NCI-H146 treated with DMSO at 0.1 percent for 48 hours (cell line): ENCODE measurements around the gene EXOC6.
A peak's percentile ranks its signal among the peaks of the same experiment; 100 is the strongest.

ENCODE experiments used
- DNase-seq: peaks from one replicate; lab custom pipeline; 2025; ENCODE audit not compliant: unreplicated experiment; lab: John Stamatoyannopoulos, UW

The EXOC6 gene

DNA sequence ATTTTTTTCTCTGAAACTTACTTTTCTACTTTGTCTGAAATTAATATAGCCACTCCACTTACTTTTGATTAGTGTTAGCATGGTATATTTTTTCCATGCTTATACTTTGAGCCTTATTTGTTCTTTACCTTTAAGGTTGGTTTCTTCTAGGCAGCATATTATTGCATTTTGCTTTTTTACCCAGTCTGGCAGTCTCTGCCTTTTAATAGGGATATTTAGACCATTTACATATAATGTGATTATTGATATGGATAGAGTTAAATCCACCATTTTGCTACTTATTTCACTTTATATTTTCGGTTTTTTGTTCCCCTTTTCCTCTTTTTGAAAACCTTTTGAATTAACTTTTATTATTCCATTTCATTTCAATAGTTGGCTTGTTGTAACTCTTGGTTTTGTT, 255.6 kb downstream of the EXOC6 start:
- no peak for DNase-seq

DNA sequence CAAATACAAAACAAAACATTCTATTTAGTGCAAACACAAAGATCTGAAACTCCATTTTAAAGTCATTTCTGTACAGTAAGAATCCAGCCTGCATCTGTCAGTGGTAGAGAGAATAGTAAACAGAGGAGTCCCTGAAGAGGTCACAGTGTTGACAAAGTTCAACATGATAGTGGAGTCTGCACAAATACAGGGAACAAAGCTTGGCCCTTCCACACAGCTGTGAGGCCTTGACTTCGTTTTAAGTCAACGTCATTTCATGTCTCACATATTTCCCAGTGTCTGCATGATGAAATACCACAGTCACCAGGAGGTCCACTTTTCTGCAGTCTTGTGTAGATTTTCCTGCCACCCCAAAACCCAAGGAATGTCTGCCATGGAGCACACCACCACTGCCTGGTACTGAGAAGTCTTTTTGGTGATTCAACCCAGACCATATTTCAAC, 258.3 kb downstream of the EXOC6 start:
- peak; percentile 65 for DNase-seq
